Measurements from ENCODE around the gene EXOC3. TPM values are rescaled to one million over a fixed set of nuclear protein-coding genes. Genes with fewer than 3 reads are reported as not detected.
"Not testable (repeated sequence)": the region's sequence is repeated elsewhere in the genome, so short reads cannot be mapped to it uniquely, and the experiment has no call there.

Gene EXOC3
- total RNA-seq, 2 experiments from 2014 or later, result 68.2 to 71.2 TPM

DNA sequence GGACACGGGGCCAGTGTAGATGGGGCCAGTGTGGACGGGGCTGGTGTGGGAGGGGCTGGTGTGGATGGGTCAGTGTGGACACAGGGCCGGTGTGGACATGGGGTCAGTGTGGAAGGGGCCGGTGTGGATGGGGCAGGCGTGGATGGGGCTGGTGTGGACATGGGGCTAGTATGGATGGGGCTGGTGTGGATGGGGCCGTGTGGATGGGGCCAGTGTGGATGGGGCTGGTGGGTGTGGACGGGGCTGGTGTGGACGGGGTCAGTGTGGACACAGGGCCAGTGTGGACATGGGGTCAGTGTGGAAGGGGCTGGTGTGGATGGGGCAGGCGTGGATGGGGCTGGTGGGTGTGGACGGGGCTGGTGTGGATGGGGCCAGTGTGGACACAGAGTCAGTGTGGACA, 57.5 kb downstream of the EXOC3 start:
- ATAC-seq, result no peak
- H3K4me1 Mint-ChIP-seq, result no peaks in the 10 kb centered on the region
- CTCF ChIA-PET, result no interaction called here

DNA sequence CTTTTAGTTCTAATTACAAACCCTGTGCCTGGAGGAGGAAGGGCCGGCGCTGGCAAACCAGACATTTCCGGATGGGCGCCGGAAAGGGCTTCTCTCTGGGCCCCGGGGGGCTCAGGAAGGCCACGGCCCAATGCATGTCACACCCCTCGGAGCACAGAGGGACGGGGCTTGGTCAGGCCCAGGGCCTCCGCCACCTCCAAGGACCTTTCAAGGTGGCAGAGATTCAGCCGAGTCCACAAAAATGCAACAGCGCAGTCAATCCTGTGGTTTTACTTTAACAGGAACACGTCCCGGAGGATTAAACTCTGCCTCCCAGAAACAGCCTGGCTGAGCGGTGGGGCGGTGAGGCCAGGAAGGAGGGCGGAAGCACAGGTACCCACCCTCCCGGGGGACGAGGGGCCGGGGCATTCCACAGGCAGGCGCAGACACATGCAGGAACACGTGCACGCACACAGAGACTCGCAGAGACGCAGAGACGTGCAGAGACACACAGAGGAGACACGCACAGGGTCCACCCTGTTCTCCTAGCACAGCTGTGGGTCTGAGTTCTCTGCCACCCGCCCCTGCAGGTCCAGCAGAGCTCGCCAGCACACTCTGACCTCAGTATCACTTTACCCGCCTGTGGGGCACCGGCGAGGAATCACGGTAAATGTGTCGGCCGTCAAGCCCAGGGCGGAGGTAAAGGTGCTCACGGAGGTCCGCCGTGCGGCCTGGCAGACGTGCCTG, 58.3 kb downstream of the EXOC3 start:
- ATAC-seq (no peak), DNase-seq (no peak)
- no peak overlapping the region for H3K27ac Mint-ChIP-seq
- H3K36me3 Mint-ChIP-seq, result no peaks in the 10 kb centered on the region
- peaks cover 11% of the 10 kb centered on the region for H3K27me3 Mint-ChIP-seq
- H3K4me3 Mint-ChIP-seq, result no peak overlapping the region
- CTCF ChIA-PET, result no interaction called here
- no peaks in the 10 kb centered on the region for H3K9me3 Mint-ChIP-seq (ENCODE audit: low read depth)
- no peaks in the 10 kb centered on the region for H3K4me1 Mint-ChIP-seq

More for the DNA sequence above, 57.5 kb downstream of the EXOC3 start:
- no peaks in the 10 kb centered on the region for H3K36me3 Mint-ChIP-seq
- H3K27ac Mint-ChIP-seq, result no peak overlapping the region
- H3K4me3 Mint-ChIP-seq, result no peak overlapping the region
- H3K9me3 Mint-ChIP-seq (ENCODE audit: low read depth), result no peaks in the 10 kb centered on the region
- no peak for DNase-seq
- peaks cover 11% of the 10 kb centered on the region for H3K27me3 Mint-ChIP-seq

DNA sequence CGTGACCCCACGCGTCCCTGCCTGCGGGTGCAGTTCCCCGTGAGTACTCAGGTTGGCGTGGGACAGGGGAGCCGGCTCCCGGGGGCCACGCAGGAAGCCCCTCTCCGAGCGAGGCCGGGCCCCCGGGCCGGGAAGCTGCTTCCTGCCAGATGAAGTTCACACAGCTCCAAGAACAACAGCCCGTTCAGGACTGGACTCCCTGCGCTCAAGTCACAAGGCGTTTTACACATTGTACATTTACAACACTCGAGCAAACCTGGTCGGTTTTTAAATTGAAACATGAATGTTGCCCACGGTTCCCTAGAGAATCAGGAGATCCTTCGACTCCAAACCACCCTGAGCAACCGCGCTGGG, 58.8 kb downstream of the EXOC3 start:
- no peak overlapping the region for H3K4me3 Mint-ChIP-seq
- ATAC-seq (no peak), DNase-seq (no peak)
- CTCF ChIA-PET, result no interaction called here
- H3K9me3 Mint-ChIP-seq (ENCODE audit: low read depth), result no peaks in the 10 kb centered on the region
- H3K27me3 Mint-ChIP-seq, result peaks cover 11% of the 10 kb centered on the region
- H3K27ac Mint-ChIP-seq, result no peak overlapping the region
- no peaks in the 10 kb centered on the region for H3K36me3 Mint-ChIP-seq
- no peaks in the 10 kb centered on the region for H3K4me1 Mint-ChIP-seq

DNA sequence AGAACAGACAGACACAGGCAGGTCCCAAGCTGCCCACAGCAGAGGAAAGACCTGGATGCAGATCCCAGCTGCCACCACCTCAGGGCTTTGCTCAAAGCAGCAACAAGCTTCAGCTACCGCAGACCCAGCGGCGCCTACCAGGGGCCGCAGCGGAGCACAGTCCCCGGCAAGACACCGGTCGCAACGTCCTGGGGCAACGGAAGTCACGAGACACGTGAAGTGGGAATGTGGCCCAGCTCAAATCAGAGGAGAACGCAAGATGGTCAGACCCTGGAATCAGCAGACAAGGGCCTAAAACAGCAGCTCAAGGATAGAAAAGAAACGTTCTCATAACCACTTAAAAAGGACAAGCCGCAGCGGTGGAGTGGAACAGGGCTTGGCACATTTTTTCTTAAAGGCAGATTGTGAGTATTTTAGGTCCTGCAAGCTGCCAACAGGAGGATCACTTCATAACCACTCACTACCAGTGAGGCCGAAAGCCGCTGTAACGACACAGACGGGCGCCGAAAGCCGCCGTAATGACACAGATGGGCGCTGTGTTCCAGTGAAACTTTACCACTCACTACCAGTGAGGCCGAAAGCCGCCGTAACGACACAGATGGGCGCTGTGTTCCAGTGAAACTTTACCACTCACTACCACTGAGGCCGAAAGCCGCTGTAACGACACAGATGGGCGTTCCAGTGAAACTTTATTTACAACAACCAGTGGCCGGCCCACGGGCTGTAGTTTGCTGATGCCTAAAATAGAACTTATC, 59.5 kb downstream of the EXOC3 start:
- no peak for ATAC-seq

DNA sequence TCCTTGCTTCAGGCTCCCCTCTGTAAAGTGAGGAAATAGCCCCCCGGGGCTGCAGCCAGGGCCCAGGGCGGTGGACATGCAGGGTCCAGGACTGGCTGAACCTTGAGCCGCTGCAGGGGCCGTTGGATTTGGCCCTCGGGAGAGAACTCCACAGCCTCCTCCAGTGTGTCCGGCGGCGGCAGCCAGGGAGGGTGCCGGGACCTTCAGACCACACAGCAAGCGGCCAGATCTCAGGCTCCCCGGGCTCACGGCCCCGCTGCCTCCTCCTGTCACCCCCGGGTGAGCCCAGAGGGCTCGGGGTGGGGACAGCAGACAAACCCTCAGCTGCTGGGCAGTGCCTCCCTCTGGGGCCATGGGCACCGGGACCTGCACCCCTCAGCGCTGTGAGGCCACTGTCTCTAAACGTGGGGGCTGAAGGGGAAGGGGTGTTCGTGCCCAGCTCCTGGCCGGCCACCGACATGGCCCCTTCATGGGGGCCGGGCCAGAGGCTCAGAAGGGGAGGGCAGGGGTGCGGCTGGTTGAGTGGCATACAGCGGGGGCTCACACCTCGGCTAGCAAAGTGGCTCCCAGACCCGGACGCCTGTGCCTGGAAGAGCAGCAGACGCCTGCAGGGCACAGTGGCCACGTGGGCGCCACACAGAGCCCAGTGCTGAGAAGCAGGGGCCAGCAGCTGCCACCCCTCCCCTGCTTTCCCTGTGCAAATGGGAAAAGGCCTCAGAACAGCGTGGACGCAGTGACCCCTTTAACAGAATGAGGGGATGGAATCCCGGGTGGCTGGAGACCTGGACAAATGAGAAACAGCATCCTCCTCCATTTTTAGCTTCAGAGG, 61.6 kb downstream of the EXOC3 start:
- H3K4me1 Mint-ChIP-seq, result no peaks in the 10 kb centered on the region
- no peak overlapping the region for H3K4me3 Mint-ChIP-seq
- CTCF ChIA-PET, result no interaction called here
- no peaks in the 10 kb centered on the region for H3K36me3 Mint-ChIP-seq
- no peak for DNase-seq
- H3K9me3 Mint-ChIP-seq (ENCODE audit: low read depth), result no peaks in the 10 kb centered on the region
- ATAC-seq, result no peak
- H3K27me3 Mint-ChIP-seq, result peaks cover 11% of the 10 kb centered on the region
- no peak overlapping the region for H3K27ac Mint-ChIP-seq

More for the DNA sequence above, 59.5 kb downstream of the EXOC3 start:
- no peaks in the 10 kb centered on the region for H3K36me3 Mint-ChIP-seq
- no peak overlapping the region for H3K4me3 Mint-ChIP-seq
- no peak for DNase-seq
- no peaks in the 10 kb centered on the region for H3K4me1 Mint-ChIP-seq
- CTCF ChIA-PET, result no interaction called here
- H3K27ac Mint-ChIP-seq, result no peak overlapping the region
- peaks cover 11% of the 10 kb centered on the region for H3K27me3 Mint-ChIP-seq
- no peaks in the 10 kb centered on the region for H3K9me3 Mint-ChIP-seq (ENCODE audit: low read depth)

DNA sequence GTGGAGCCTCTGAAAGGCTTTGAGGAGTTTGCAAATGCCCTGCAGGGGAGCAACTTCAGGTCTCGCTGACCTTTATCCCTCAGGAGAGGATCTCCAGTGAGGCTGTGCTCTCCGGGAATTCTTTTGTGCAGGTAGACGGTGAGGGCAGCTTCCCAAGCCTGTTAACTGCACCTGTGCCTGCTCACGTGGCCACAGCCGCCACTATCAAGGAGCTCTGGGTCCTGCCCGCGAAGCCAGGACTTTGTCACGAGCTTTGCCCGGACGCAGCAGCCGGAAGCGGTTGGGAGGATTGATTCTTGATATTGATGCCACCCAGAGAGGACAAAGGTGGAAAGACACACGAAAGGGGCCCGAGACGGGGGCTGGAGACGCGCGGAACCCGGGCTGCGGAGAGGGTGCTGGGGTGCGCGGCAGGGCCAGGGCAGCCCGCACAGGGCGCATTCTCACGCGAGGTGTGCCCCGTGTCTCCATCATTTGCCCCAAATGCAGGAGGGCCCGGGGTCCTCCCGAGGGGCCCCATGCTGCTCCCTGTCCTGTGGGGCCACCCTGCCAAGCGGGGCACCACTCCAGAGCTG, 63.1 kb downstream of the EXOC3 start:
- ATAC-seq, result no peak
- Mint-ChIP-seq H3K9me3 (ENCODE audit: low read depth) (no peaks in the 10 kb centered on the region), H3K4me3 (no peak overlapping the region), H3K36me3 (no peaks in the 10 kb centered on the region), H3K27ac (no peak overlapping the region), H3K4me1 (no peaks in the 10 kb centered on the region), H3K27me3 (peaks cover 11% of the 10 kb centered on the region)
- CTCF ChIA-PET, result no interaction called here
- no peak for DNase-seq

DNA sequence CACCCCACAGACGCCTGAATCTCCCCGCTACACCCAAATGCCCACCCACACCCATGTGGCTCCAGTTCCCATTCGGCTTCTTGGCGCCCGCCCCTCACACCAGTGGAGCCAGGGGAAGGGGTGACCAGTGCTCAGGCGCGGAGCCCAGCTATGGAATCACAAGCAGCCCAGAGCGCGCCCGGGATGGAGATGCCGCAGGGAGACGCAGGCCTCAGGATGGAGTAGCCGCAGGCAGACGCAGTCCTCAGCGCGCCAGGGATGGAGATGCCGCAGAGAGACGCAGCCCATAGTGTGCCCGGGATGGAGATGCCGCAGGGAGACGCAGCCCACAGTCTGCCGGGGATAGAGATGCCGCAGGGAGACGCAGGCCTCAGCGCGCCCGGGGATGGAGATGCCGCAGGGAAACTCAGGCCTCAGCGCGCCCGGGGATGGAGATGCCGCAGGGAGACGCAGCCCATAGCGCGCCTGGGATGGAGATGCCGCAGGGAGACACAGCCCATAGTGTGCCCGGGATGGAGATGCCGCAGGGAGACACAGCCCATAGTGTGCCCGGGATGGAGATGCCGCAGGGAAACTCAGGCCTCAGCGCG, 65.1 kb downstream of the EXOC3 start:
- CTCF ChIA-PET; H3K36me3 Mint-ChIP-seq; H3K4me1 Mint-ChIP-seq; ATAC-seq; H3K4me3 Mint-ChIP-seq; DNase-seq; H3K27ac Mint-ChIP-seq; H3K27me3 Mint-ChIP-seq; H3K9me3 Mint-ChIP-seq (ENCODE audit: low read depth): not testable (repeated sequence)

DNA sequence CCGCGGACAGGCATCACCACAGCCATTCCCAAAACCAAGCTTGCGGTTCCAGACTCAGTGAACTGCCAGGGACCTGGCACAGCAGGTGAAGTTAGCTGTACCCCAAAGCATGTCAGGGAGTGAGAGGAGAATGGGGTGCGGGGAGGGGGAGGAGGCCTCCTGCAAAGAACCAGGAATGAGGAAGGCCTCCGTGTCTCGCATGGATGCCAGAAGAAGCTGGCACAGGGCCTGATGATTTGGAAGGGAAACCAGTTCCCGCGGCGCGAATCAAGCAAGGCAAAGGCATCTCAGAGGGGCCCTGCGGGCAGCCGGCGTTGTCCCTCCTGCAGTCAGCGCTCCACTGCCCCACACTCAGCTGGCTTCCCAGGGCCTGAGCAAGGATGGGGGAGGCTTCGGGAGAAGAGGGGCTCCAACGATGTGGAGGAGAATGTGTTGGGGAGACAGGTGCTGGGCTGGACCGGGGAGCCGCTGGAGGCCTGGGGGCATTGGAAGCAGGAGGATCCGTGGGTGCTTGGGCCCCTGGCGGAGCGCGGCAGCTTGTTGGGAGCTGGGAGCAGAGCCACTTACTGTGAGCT, 66.7 kb downstream of the EXOC3 start:
- no peaks in the 10 kb centered on the region for H3K4me1 Mint-ChIP-seq
- no peaks in the 10 kb centered on the region for H3K9me3 Mint-ChIP-seq (ENCODE audit: low read depth)
- H3K27me3 Mint-ChIP-seq, result no peaks in the 10 kb centered on the region
- ATAC-seq, result no peak
- DNase-seq, result no peak
- no peak overlapping the region for H3K4me3 Mint-ChIP-seq
- no peak overlapping the region for H3K27ac Mint-ChIP-seq
- CTCF ChIA-PET, result no interaction called here
- H3K36me3 Mint-ChIP-seq, result no peaks in the 10 kb centered on the region

DNA sequence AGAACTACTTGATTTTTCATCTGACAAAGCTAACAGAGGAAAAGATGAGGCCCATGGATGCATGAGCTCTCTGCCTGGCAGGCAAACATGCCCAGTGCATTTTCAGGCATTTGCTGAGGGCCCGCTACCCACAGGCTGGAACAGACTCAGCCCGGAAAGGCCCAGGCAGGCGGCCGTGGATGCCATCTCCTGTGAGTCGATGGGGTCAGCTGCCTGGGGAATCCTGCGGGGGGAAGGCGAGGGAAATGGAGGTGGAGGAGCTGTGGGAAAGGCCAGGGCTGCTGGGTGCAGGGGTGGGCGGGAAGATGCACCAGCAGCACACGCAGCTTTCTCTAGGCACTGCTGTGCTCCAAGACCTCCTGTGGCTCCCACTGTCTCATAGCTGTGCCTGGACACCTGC, 67.5 kb downstream of the EXOC3 start:
- no peak for ATAC-seq
- Mint-ChIP-seq H3K27me3 (no peaks in the 10 kb centered on the region), H3K4me1 (no peaks in the 10 kb centered on the region), H3K4me3 (no peak overlapping the region), H3K9me3 (ENCODE audit: low read depth) (no peaks in the 10 kb centered on the region), H3K36me3 (no peaks in the 10 kb centered on the region), H3K27ac (no peak overlapping the region)
- CTCF ChIA-PET, result no interaction called here
- no peak for DNase-seq

DNA sequence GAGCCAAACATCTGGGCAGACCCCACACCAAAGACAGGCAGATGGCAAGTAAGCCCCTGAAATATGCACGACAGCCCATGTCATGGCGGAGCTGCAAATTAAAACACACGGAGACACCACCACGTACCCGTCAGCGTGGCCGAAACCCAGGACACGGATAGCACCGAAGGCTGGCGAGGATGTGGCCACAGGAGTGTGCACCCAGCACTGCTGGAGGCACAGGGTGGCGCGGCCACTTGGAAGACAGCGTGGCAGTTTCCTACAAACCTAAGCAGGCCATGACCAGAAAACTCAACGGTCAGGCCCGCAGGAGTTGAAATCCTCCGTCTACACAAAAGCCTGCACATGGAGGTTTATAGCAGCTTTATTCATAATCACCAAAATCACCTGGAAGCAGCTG, 68.5 kb downstream of the EXOC3 start:
- ATAC-seq (no peak), DNase-seq (no peak)
- no peaks in the 10 kb centered on the region for H3K27me3 Mint-ChIP-seq
- no peaks in the 10 kb centered on the region for H3K36me3 Mint-ChIP-seq
- no peaks in the 10 kb centered on the region for H3K9me3 Mint-ChIP-seq (ENCODE audit: low read depth)
- no peaks in the 10 kb centered on the region for H3K4me1 Mint-ChIP-seq
- CTCF ChIA-PET, result no interaction called here
- H3K4me3 Mint-ChIP-seq, result no peak overlapping the region
- H3K27ac Mint-ChIP-seq, result no peak overlapping the region

DNA sequence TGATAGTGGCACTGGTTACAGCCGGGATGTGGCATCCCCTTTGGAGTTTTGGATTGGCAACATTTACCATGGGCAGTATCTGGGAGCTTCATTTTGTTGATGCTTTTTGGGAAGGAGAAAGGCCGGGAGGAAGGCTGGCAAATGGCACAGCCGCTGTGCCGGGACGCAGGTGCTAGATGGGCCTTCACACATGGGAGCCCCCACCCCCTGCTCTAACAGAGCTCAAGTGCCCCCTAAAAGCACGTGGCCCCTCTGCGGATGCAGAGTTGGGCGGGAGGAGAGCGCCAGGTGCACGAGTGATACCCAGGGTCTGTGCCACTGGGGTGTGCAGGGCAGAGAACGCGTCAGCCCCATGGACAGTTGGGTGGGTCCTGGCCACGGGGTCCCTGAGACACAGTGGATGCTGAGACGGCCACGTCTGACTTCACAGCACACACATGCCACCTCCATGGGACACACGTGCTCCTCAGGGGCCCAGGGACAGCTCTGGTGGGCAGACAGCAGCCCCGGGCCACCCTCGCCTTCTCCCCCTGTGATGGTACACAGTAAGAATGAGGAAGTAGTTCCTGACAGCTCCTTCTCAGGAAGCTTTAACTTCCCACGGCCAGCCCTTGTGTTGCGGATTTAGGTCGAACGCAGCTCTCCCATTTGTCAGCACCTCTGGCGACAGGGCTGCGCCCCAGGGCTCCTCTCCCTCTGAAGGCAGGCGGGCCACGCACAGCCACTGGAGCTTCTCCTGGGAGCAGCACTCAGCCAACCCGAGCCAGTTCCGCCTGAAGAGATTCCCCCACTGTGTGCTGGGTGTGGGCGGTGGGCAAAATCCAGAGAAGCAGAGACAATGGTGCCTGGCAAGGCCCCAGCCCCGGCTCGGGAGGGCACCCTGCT, 70.5 kb downstream of the EXOC3 start:
- DNase-seq (no peak), ATAC-seq (no peak)
- Mint-ChIP-seq H3K4me1 (no peaks in the 10 kb centered on the region), H3K4me3 (no peak overlapping the region), H3K36me3 (no peaks in the 10 kb centered on the region), H3K9me3 (ENCODE audit: low read depth) (no peaks in the 10 kb centered on the region), H3K27ac (no peak overlapping the region), H3K27me3 (peaks cover 5% of the 10 kb centered on the region)
- CTCF ChIA-PET, result no interaction called here

DNA sequence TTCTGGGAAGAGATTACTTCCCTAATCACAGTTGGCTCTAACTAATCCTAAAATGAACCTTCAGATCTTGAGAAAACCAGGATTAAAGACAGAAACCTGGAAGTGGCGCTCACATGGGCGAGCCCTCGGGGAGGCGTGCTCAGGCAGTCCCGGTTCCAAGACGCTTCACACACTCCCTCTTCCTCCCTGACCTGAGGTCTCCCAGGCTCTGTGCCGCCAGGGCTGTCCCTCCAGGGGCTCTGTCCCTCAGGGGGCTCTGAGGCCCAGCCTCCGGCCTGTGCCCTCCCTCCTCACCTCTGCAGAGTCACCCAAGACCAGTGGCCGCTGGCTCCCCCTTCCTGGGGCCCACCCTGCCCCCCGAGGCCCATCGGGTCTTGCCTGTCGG, 71.1 kb downstream of the EXOC3 start:
- CTCF ChIA-PET, result no interaction called here
- Mint-ChIP-seq H3K4me3 (no peak overlapping the region), H3K4me1 (no peaks in the 10 kb centered on the region), H3K9me3 (ENCODE audit: low read depth) (no peaks in the 10 kb centered on the region), H3K27me3 (peaks cover 5% of the 10 kb centered on the region), H3K27ac (no peak overlapping the region), H3K36me3 (no peaks in the 10 kb centered on the region)
- ATAC-seq (no peak), DNase-seq (no peak)

All from activated CD8-positive, alpha-beta memory T cell treated with anti-CD3 and anti-CD28 coated beads, Interleukin-2, amount 10 ng/mL, durations not matched to agents 7 days and 5 days (primary cell).